Epidermal melanocyte (primary cell): ENCODE results near the gene CCT6A.
"Not testable (repeated sequence)": the region's sequence is repeated elsewhere in the genome, so short reads cannot be mapped to it uniquely, and the experiment has no call there.

Experiments used
- DNase-seq: peaks from one replicate; pipeline ENCODE4 v3.0.0; 2011; ENCODE audit warnings: low spot score; ENCODE audit not compliant: insufficient read length

The CCT6A gene, protein sequence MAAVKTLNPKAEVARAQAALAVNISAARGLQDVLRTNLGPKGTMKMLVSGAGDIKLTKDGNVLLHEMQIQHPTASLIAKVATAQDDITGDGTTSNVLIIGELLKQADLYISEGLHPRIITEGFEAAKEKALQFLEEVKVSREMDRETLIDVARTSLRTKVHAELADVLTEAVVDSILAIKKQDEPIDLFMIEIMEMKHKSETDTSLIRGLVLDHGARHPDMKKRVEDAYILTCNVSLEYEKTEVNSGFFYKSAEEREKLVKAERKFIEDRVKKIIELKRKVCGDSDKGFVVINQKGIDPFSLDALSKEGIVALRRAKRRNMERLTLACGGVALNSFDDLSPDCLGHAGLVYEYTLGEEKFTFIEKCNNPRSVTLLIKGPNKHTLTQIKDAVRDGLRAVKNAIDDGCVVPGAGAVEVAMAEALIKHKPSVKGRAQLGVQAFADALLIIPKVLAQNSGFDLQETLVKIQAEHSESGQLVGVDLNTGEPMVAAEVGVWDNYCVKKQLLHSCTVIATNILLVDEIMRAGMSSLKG

DNA sequence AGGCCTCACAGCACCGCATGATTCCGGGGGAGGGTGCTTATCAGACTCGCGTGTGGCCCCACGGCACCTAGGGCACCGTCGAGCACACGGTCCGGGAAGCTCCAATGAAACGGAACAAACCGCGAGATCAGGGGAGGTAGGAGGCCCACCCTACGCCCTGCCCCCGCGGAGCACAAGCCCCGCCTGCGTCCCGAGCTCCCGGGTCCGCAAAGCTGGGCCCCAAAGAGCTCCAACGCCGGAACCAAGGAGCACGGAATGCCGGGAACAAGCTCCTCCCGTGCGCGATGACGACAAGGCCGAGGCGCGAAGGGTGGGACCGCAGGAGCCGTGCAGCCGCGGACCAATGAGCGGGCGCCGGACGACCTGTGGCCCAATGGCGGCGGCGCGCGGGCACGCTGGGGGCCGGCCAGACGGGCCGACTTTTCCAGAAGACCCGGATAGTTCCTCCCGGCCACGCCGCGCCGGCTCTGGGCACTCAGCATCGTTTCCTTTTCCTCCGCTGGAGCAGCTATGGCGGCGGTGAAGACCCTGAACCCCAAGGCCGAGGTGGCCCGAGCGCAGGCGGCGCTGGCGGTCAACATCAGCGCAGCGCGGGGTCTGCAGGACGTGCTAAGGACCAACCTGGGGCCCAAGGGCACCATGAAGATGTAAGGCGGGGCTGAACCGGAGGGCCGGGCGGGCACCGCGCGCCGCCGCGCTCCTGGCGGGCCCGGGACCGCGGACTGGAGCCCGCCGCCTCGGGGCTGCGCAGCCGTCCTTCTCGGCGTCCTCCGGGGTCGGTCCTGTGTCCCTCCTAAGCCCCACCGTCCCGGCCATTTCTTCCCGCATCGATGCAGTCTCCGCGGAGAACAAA, at the start of gene CCT6A, which contains the start of gene PSPH:
Gene CCT6A (plus strand): TSS at position 427 of the 853 bp plus-strand sequence. CDS start 84 bp downstream, at position 511.
Gene PSPH (minus strand): TSS at position 106 of the 853 bp plus-strand sequence. CDS start 30,232 bp downstream, outside the sequence.
- DNase-seq = peak; percentile 84

DNA sequence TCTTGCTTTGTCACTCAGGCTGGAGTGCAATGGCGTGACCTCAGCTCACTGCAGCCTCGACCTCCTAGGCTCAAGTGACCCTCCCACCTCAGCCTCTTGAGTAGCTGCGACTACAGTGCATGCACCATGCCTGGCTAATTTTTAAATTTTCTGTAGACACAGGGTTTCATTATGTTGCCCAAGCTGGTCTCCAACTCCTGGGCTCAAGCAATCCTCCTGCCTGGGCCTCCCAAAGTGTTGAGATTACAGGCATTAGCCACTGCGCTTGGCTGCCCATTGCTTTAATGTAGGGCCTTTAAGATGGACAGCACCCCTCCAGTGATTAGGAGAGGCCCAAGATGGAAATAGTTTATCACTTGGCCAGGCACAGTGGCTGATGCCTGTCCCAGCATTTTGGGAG, 47.8 kb upstream of the CCT6A start:
- DNase-seq = no peak

- DNase-seq = no peak
Measured at GRCh38 chr7:56007167-56007652, 44.4 kb upstream of the CCT6A start.

GRCh38 chr7:56007891-56008290, 43.7 kb upstream of the CCT6A start:
- DNase-seq = peak; percentile 47

DNA sequence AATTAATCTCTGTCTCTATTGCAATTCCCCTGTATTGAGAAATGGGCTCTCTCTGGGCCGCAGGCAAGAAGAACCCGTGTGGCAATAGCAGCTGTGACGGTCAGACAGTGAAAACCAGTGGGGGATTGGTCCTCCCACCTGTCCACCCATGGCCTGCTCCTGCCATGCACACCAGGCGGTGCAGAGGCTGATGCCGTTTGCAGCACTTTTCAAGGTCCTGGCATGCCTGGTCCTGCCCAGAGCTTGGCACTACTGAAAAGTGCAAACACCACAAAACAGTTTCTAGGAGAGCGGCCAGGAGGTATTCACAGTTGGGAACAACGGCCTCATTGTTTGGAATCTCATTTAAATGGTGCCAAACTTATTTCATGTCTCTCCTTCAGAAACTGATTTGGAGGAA, 41.9 kb upstream of the CCT6A start:
- no peak for DNase-seq

DNA sequence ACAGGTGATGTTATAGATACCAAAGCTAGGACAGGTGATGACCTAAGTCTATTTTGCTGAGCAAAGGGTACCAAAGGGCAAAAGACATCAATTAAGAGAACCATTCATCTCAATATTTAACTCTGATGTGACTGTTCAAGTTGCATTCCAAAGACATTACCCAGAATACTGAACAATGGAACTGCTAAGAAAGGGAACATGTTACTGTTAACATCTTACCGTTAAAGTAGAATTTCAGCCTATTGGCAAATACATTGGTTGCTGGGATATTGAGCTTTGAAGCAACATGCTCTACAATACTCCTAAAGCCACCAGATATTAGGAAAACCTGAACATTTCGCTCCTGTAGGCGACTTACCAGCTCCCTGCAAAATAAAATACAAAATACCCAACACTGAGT, 34.5 kb upstream of the CCT6A start:
- not testable (repeated sequence) for DNase-seq

DNA sequence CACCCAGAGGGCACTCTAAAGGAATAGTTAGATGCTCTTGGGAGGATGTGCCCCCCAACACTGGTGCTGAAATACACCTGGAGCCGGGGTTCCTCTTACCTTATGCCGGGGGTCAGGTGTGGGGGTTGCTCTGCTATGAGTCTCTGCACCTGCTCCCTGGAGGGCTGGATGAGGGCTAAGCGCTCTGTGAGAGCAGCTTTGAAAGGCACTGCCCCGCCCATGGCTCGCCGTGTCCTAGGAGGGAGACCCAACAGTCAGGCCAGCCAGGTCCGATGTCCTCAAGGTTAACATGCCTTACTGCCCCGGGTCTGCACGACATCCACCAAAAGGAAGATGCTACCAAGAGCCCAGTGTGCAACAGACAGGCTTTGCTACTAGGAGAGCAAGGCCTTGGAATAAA, 32.1 kb upstream of the CCT6A start:
- DNase-seq = no peak

DNA sequence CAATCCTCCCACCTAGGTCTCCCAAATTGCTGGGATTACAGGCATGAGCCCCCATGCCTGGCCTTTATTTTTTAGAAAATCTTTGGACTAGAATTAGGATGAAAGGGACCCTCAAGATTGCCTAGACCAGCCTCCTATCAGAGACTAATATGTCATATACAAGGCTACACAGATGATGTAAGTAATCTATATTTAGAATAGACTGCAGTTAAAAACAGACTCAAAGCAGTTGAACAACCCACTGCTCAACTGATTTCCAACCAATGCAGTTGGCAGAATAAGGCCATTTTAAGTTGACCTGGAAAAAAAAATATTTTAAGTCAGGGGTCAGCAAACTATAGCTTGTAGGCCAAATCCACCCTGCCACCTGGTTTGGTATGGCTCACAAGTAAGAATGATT, 28.1 kb upstream of the CCT6A start:
- no peak for DNase-seq

GRCh38 chr7:56026538-56026937, 25.0 kb upstream of the CCT6A start:
- DNase-seq = no peak

DNA sequence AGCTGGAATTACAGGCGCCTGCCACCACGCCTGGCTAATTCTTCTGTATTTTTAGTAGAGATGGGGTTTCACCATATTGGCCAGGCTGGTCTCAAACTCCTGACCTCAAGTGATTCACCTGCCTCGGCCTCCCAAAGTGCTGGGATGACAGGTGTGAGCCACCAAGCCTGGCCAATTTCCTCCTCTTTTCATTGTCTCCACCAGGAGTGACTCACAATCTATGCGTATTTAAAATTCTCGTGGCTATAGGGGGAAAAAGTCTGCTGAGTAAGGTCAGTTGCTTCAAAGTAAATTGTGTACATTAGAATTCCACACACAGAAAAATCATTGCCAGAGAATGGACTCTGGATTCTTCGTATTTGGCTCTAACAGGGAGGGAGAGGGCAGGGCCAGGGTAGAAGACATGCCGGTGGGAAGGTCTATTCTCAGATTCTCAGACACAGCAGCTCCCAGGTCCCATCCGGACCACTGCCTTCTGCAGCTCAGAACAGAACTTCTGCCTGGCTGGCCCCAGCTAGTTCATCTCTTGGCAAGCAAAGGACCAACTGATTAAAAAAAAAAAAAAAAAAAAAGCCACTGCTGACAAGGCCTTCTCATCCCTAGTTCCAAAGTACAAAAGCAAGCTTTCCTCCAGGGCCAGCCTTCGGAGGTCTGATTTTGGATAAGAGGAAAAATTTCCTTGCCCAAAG, 22.5 kb upstream of the CCT6A start:
- no peak for DNase-seq

DNA sequence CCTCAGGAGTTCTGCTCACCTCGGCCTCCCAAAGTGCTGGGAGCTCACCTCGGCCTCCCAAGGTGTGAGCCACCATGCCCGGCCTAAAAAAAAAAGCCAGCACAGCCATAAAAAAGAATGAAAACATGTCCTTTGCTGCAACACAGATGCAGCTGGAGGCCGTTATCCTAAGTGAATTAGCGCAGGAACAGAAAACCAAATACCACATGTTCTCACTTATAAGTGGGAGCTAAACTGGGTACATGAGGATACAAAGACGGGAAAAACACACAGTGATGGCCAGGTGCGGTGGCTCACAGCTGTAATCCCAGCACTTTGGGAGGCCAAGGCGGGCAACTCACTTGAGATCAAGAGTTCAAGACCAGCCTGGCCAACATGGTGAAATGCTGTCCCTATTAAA, 21.2 kb upstream of the CCT6A start:
- no peak for DNase-seq

DNA sequence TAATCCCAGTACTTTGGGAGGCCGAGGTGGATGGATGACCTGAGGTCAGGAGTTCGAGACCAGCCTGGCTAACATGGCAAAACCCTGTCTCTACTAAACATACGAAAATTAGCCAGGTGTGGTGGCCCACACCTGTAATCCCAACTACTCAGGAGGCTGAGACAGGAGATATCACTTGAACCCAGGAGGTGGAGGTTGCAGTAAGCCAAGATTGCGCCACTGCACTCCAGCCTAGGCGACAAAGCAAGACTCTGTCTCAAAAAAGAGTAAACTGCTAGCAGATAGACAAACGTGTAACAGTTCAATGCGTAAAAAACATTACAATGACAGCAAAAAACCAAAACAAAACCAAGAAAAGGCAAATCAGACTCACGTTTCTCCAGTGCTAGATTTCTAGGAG, 20.0 kb upstream of the CCT6A start:
- DNase-seq = not testable (repeated sequence)

DNA sequence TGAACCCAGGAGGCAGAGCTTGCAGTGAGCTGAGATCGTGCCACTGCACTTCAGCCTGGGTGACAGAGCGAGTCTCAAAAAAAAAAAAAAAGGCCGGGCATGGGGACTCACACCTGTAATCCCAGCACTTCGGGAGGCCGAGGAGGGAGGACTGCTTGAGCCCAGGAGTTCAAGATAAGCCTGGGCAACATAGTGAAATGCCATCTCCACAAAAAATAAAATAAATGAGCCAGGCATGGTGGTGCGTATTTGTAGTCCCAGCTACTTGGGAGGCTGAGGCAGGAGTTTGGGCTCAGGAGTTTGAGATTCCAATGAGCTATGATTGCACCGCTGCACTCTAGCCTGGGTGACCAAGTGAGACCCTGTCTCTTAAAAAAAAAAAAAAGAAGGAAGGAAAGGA, 19.0 kb upstream of the CCT6A start:
- not testable (repeated sequence) for DNase-seq

GRCh38 chr7:56033671-56034432, 17.7 kb upstream of the CCT6A start:
- DNase-seq = peak; percentile 57

DNA sequence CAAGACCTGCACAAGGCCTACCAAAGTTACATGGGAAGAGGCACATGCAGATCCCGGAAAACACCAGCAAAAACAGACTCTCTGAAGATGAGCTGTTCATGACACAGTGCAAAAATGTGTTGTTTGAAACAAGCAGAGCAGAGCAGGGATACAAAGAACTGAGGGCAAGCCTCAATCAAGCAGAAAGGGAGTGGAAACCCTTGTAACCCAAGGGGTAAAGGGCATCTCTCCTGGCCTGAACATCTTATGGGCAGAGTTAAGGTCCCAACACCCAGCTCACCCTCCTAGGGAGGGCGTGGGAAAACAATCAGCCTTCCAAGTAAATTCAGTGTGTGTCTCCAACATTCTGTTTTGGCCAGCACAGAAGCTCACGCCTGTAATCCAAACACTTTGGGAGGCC, 10.8 kb upstream of the CCT6A start:
- DNase-seq = no peak

DNA sequence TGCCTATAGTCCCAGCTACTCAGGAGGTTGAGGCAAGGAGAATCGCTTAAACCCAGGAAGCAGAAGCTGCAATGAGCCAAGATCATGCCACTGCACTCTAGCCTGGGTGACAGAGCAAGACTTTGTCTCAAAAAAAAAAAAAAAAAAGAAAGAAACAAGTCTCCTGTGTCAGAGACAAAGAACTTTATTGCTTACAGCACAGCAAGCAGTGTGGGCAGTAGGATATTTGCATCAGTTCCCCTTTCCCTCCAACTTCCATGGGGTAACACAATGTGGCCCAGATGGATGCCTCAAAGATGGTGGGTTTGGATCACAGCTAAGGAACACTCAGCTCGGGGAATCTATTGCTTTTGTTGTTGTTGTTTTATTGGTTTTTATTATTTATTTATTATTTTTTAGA, 5.8 kb upstream of the CCT6A start:
- DNase-seq = not testable (repeated sequence)

DNA sequence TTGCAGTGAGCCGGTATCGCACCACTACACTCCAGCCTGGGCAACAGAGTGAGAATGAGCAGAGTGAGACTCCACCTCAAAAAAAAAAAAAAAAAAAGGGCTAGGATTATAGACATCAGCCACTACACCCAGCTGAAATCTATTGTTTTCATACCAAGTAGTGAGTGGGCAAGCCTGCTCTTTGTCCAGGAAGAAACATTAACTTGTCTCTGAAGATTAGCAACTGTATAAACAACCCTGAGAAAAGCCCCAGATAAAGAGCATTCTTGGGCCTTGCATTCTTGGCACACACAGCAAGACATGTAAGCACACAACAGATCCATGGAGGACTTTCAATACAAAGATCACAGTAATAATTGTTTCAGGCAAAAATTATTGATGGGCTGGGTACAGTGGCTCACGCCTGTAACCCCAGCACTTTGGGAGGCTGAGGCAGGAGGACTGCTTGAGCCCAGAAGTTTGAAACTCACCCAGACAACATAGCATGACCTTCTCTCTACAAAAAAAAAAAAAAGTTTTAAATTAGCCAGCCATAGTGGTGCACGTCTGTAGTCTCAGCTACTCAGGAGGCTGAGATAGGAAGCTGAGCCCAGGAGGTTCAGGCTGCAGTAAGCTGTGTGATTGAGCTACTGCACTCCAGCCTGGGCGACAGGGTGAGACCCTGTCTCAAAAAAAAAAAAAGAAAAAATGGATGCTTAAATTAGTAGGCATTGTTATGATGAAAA, 4.7 kb upstream of the CCT6A start:
- peak; percentile 41 for DNase-seq

DNA sequence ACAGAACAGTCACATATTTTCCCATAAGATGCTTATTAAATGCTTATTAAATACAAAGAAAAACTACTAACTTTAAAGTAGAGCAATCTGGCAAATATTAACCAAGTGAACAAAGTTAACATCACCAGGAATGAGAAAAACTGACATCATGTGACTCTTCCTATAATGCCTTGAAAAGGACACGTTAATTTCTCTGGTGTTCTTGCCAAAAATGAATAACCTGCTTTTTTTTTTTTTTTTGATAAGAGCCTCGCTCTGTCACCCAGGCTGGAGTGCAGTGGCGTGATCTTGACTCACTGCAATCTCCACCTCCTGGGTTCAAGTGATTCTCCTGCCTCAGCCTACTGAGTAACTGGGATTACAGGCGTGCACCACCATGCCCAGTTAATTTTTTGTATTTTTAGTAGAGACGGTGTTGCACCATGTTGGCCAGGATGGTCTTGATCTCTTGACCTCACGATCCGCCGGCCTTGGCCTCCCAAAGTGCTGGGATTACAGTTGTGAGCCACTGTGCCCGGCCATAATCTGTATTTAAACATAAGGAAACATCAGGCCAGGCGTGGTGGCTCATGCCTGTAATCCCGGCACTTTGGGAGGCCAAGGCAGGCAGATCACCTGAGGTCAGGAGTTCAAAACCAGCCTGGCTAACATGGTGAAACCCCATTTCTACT, 4.0 kb upstream of the CCT6A start:
- not testable (repeated sequence) for DNase-seq

DNA sequence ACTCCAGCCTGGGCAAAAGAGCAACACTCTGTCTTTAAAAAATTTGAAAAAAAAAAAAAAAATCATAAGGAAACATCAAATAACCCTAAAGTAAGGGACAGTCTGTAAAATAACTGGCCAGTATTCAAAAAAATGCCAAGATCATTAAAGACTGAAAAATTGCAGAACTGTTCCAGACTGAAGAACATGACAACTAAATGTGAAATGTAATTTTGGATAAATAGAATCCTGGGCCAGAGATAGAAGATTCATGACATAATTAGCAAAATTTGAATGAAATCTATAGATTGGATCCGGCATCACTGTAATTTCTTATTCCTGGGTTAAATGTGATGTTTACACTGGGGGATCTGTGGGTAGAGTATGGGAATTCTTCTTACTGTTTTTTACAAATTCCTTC, 3.3 kb upstream of the CCT6A start:
- no peak for DNase-seq
